Neural crest cell (in vitro differentiated cells): ENCODE data around the gene CBR3. TPM values are rescaled to one million over a fixed set of nuclear protein-coding genes. Genes with fewer than 3 reads are reported as not detected.

Experiments used
- DNase-seq: peaks from one replicate; pipeline ENCODE4 v3.0.0; 2021; ENCODE audit warnings: low read depth, mixed read lengths, low spot score
- H3K27ac Mint-ChIP-seq: one replicate; pipeline ENCODE4 v1.8.0; 2021; ENCODE audit warnings: mild to moderate bottlenecking, mixed read lengths; ENCODE audit not compliant: unreplicated experiment
- H3K27me3 Mint-ChIP-seq: 2 replicates; pipeline ENCODE4 v1.8.0; 2021; ENCODE audit warnings: low read depth, mild to moderate bottlenecking, mixed read lengths
- H3K36me3 Mint-ChIP-seq: 2 replicates; pipeline ENCODE4 v1.8.0; 2021; ENCODE audit warnings: low read depth, mild to moderate bottlenecking, mixed read lengths
- H3K4me1 Mint-ChIP-seq: 2 replicates; pipeline ENCODE4 v1.8.0; 2021; ENCODE audit warnings: mixed read lengths
- H3K4me3 Mint-ChIP-seq: one replicate; pipeline ENCODE4 v1.8.0; 2021; ENCODE audit warnings: mild to moderate bottlenecking, mixed read lengths
- H3K9me3 Mint-ChIP-seq: 2 replicates; pipeline ENCODE4 v1.8.0; 2021; ENCODE audit warnings: mixed read lengths
- total RNA-seq: library from RNA; stranded (reverse); gene quantifications from 2 replicates; pipeline ENCODE4 v1.2.1, GENCODE V29; 2021
- TF ChIP-seq, protein P1 (sequence below): fragments of 200-600 bp; sonication (generic); conservative IDR thresholded peaks from 2 replicates; pipeline ENCODE4 v1.5.0; 2021; ENCODE audit warnings: antibody characterized with exemption, mild to moderate bottlenecking

The CBR3 gene
- total RNA-seq, 1 donor from 2014 or later, result 2.8 TPM

DNA sequence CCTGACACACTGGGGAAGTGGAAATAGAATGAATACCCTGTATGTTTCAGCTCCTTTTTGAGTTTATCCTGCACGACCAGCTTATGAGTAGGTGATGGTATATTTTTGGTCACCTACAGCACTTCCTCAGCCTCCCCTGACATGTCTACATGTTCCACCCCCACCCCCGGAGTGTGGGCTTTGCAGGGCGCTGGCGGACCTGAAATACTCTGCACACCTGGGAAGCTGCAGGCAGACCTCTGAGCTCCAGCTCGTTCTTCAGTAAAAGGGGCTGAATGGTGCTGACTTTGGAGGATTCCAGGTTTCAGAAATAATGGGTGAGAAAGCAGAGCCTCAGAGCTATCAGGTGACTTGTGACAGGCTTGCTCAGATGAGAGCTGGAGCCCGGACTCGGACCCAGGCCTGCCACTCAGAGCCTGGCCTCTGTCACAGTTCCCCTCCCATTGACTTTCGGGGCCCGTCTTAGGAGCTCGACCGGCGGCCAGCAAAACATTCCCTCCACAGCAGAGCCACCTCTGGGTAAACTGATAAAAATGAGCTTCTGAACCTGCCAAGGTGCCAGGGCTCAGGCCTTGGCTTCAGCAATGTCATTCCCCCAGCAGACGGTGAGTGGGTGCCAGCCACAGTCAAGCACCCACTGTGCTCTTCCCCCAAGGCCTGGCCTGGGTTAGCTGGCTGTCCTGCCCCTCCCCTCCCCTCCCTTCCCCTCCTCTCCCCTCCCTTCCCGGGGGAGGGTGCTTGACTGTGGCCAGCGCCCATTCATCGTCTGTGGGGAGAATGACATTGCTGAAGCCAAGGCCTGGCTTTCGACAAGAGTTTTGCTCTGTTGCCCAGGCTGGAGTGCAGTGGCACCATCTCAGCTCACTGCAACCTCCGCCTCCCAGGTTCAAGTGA is 51.9 kb downstream of the CBR3 start:
- TF ChIP-seq, protein P1, sequence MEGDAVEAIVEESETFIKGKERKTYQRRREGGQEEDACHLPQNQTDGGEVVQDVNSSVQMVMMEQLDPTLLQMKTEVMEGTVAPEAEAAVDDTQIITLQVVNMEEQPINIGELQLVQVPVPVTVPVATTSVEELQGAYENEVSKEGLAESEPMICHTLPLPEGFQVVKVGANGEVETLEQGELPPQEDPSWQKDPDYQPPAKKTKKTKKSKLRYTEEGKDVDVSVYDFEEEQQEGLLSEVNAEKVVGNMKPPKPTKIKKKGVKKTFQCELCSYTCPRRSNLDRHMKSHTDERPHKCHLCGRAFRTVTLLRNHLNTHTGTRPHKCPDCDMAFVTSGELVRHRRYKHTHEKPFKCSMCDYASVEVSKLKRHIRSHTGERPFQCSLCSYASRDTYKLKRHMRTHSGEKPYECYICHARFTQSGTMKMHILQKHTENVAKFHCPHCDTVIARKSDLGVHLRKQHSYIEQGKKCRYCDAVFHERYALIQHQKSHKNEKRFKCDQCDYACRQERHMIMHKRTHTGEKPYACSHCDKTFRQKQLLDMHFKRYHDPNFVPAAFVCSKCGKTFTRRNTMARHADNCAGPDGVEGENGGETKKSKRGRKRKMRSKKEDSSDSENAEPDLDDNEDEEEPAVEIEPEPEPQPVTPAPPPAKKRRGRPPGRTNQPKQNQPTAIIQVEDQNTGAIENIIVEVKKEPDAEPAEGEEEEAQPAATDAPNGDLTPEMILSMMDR, result no peak
- H3K27ac Mint-ChIP-seq, result no peak overlapping the region
- no peaks in the 10 kb centered on the region for H3K36me3 Mint-ChIP-seq
- H3K4me3 Mint-ChIP-seq, result no peak overlapping the region
- H3K4me1 Mint-ChIP-seq, result peaks cover 5% of the 10 kb centered on the region
- no peak for DNase-seq
- H3K27me3 Mint-ChIP-seq, result no peaks in the 10 kb centered on the region
- H3K9me3 Mint-ChIP-seq, result no peaks in the 10 kb centered on the region

- Mint-ChIP-seq H3K27ac (peak overlapping the region; percentile 57), H3K9me3 (no peaks in the 10 kb centered on the region), H3K4me3 (no peak overlapping the region), H3K4me1 (peaks cover 5% of the 10 kb centered on the region), H3K36me3 (no peaks in the 10 kb centered on the region), H3K27me3 (no peaks in the 10 kb centered on the region)
- no peak for DNase-seq
- TF ChIP-seq, protein P1, result no peak
These were observed 53.3 kb downstream of the CBR3 start for GRCh38 chr21:36188081-36188681.

DNA sequence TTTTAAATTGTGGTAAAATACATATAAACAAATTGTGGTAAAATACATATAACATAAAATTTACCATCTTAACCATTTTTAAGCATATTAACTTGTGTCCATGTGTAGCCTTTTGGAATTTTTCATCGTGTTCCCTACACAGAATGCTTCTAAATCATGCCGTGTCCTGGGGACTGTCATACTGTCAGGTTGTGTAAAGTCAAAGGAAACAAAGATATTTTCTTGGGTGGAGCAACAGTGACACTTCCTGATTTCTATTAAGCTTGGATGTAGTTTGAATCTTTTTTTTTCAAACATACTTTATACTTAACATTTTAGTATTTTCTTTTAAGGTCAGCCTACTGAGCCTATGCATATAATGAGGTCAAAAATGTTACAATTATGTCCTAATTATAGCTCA is 54.1 kb downstream of the CBR3 start:
- DNase-seq, result no peak
- Mint-ChIP-seq H3K27ac (no peak overlapping the region), H3K36me3 (no peaks in the 10 kb centered on the region), H3K27me3 (no peaks in the 10 kb centered on the region), H3K9me3 (no peaks in the 10 kb centered on the region), H3K4me1 (peaks cover 5% of the 10 kb centered on the region), H3K4me3 (no peak overlapping the region)
- TF ChIP-seq, protein P1, result no peak

DNA sequence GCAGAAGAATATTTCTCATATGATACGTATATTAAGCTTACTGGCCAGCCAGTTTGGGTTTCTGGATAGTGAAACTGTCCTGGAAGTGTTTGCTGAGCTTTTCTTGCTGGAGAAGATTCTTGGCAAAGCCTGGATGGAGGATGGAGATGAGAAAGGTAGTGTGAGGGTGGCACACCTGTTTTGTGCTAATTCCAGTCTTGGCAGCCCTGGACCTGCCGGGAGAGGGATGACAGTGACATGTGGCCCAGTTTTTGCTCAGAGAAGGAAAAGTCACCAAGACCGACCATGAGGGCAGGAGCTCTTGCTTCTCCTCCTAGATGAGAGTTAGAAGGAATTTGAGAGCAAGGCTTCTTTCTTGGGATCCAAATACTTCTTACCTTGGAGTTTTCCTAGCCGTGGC is 55.9 kb downstream of the CBR3 start:
- H3K27ac Mint-ChIP-seq, result no peak overlapping the region
- TF ChIP-seq, protein P1, result no peak
- no peaks in the 10 kb centered on the region for H3K9me3 Mint-ChIP-seq
- H3K4me3 Mint-ChIP-seq, result no peak overlapping the region
- DNase-seq, result no peak
- H3K36me3 Mint-ChIP-seq, result no peaks in the 10 kb centered on the region
- no peaks in the 10 kb centered on the region for H3K27me3 Mint-ChIP-seq
- peaks cover 5% of the 10 kb centered on the region for H3K4me1 Mint-ChIP-seq

DNA sequence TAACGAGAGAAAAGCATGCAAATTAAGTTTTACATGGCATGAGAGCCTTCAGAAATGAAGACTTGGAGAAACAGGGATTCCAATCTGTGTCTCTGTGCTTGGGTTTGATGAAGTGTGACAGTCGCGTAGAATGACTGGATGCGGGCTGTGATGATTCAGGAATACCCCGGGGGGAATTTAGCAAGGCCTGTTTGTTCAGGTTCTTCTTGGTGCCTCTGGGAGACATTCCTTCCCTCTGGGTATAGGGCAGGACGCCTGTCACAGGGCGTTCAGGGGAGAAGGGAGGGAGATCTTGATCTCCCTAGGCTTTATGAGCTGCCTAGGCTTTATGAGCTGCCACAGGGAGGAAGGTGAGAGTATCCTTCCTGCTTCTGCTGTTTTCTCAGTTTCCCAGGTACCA is 58.3 kb downstream of the CBR3 start:
- H3K36me3 Mint-ChIP-seq, result peaks cover 3% of the 10 kb centered on the region
- no peaks in the 10 kb centered on the region for H3K27me3 Mint-ChIP-seq
- H3K9me3 Mint-ChIP-seq, result no peaks in the 10 kb centered on the region
- H3K27ac Mint-ChIP-seq, result no peak overlapping the region
- H3K4me1 Mint-ChIP-seq, result peaks cover 4% of the 10 kb centered on the region
- no peak for DNase-seq
- H3K4me3 Mint-ChIP-seq, result no peak overlapping the region
- TF ChIP-seq, protein P1, result no peak
